RWPE2 (cell line): ENCODE data around the gene KIF1A.

Experiments used
- ATAC-seq: fragments of 200-7000 bp; cut with Tn5 transposase; 3 replicates; pipeline ENCODE4 v1.9.1; 2021; ENCODE audit warnings: low read depth
- DNase-seq: peaks from one replicate; pipeline ENCODE4 v3.0.0-alpha.2; 2020; ENCODE audit warnings: low spot score
- H3K27ac ChIP-seq: fragments of 450-650 bp; 2 replicates; pipeline ENCODE4 v1.5.1; 2017; ENCODE audit warnings: mild to moderate bottlenecking; ENCODE audit not compliant: poor library complexity, severe bottlenecking
- H3K27me3 ChIP-seq: fragments of 250-450 bp; sonication (Bioruptor Pico); 2 replicates; pipeline ENCODE4 v1.5.1; 2021; ENCODE audit warnings: mild to moderate bottlenecking, moderate library complexity; ENCODE audit not compliant: insufficient read depth, poor library complexity, severe bottlenecking
- H3K36me3 ChIP-seq: fragments of 250-450 bp; sonication (Bioruptor Pico); 2 replicates; pipeline ENCODE4 v1.5.1; 2020; ENCODE audit warnings: low read depth, mild to moderate bottlenecking, moderate library complexity
- H3K4me1 ChIP-seq: fragments of 250-450 bp; sonication (Bioruptor Pico); 2 replicates; pipeline ENCODE4 v1.5.1; 2021; ENCODE audit warnings: mild to moderate bottlenecking, moderate library complexity; ENCODE audit not compliant: insufficient read depth, poor library complexity, severe bottlenecking
- H3K4me3 ChIP-seq: fragments of 250-450 bp; sonication (Bioruptor Pico); 2 replicates; pipeline ENCODE4 v1.5.1; 2021; ENCODE audit warnings: mild to moderate bottlenecking, moderate library complexity; ENCODE audit not compliant: severe bottlenecking
- H3K9me3 ChIP-seq: fragments of 250-450 bp; sonication (Bioruptor Pico); 2 replicates; pipeline ENCODE4 v1.5.1; 2021; ENCODE audit warnings: mild to moderate bottlenecking, moderate library complexity; ENCODE audit not compliant: severe bottlenecking
- TF ChIP-seq, protein P1 (sequence below): fragments of 450-650 bp; IDR thresholded peaks from one replicate; pipeline ENCODE4 v1.5.1; 2017; ENCODE audit warnings: mild to moderate bottlenecking, moderate library complexity; ENCODE audit not compliant: poor library complexity, severe bottlenecking

Gene KIF1A

DNA sequence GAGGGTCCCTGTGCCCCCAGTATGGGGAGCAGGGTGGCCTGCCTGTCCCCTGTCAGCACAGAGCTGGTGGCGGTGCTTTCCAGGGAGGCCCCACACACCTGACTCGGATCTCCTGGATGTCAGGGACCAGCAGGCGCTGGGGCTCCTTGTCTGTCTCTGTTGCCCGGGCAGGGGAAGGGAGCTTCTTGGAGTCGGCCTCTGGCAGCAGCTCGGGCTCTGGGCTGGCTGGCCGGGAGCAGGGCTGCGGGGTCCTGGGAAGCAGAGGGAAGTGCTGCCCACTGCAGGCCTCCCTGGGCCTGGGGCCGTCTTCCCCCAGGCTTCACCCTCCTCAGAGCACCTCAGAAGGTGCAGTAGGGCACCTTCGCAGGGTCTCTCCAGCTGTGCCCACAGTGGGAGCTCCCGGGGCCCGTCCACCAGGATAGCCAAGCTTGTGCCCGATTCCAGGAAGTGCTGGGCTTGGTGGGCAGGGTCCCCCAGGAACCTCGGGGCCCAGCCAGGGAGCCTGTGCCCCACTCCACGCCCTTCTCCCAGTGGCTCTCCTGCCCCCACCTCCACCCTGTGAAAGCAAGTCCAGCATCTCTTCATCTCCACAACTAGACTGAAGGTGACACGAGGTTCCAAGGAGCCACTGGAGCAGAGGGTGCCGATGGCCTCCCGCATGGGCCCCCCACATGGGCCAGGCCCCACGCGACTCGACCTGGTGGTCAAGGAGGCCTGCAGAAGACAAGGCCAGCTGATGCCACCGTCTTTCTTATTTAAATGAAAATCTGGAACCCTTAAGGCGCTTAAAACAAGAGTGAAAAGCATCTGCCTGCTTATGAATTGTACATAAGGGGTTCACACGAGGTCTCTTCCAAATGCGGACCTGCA, 100.1 kb downstream of the KIF1A start:
- TF ChIP-seq, protein P1, sequence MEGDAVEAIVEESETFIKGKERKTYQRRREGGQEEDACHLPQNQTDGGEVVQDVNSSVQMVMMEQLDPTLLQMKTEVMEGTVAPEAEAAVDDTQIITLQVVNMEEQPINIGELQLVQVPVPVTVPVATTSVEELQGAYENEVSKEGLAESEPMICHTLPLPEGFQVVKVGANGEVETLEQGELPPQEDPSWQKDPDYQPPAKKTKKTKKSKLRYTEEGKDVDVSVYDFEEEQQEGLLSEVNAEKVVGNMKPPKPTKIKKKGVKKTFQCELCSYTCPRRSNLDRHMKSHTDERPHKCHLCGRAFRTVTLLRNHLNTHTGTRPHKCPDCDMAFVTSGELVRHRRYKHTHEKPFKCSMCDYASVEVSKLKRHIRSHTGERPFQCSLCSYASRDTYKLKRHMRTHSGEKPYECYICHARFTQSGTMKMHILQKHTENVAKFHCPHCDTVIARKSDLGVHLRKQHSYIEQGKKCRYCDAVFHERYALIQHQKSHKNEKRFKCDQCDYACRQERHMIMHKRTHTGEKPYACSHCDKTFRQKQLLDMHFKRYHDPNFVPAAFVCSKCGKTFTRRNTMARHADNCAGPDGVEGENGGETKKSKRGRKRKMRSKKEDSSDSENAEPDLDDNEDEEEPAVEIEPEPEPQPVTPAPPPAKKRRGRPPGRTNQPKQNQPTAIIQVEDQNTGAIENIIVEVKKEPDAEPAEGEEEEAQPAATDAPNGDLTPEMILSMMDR, result no peak
- H3K4me3 ChIP-seq, result no peak overlapping the region
- no peaks in the 10 kb centered on the region for H3K36me3 ChIP-seq
- H3K27ac ChIP-seq, result no peak overlapping the region
- DNase-seq (no peak), ATAC-seq (no peak)
- no peaks in the 10 kb centered on the region for H3K4me1 ChIP-seq
- H3K27me3 ChIP-seq, result no peaks in the 10 kb centered on the region
- no peaks in the 10 kb centered on the region for H3K9me3 ChIP-seq

DNA sequence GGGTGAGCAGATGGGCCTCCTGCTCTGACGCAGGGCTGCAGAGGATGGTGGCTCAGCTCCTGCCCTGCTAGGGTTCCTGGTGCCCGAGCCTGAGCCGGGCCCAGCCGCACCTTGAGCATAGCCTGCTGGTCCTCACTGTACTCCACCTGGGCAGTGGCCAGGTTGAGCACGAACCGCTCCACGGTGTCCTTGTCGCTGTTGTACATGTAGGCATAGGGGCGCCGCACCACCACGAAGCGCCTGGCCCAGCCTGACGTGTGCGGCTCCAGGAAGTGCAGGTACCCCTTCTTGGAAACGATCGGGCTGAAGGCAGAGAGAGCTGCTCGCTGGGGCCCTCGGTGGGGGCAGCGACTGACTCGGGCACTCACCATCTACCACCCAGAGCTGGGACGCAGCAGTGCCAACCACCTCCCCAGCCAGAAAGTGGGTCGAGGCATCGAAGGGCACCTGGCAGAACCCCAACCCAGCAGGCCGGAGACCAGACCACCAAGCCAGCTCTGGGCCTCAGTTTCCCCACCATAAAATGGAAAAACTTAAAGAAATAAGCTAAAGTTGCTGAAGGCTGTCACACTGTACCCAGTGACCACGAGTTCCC, 101.0 kb downstream of the KIF1A start:
- Histone ChIP-seq H3K27me3 (no peaks in the 10 kb centered on the region), H3K27ac (no peak overlapping the region), H3K36me3 (no peaks in the 10 kb centered on the region), H3K4me3 (no peak overlapping the region), H3K9me3 (no peaks in the 10 kb centered on the region), H3K4me1 (no peaks in the 10 kb centered on the region)
- ATAC-seq, result no peak
- DNase-seq, result no peak
- TF ChIP-seq, protein P1, result no peak

DNA sequence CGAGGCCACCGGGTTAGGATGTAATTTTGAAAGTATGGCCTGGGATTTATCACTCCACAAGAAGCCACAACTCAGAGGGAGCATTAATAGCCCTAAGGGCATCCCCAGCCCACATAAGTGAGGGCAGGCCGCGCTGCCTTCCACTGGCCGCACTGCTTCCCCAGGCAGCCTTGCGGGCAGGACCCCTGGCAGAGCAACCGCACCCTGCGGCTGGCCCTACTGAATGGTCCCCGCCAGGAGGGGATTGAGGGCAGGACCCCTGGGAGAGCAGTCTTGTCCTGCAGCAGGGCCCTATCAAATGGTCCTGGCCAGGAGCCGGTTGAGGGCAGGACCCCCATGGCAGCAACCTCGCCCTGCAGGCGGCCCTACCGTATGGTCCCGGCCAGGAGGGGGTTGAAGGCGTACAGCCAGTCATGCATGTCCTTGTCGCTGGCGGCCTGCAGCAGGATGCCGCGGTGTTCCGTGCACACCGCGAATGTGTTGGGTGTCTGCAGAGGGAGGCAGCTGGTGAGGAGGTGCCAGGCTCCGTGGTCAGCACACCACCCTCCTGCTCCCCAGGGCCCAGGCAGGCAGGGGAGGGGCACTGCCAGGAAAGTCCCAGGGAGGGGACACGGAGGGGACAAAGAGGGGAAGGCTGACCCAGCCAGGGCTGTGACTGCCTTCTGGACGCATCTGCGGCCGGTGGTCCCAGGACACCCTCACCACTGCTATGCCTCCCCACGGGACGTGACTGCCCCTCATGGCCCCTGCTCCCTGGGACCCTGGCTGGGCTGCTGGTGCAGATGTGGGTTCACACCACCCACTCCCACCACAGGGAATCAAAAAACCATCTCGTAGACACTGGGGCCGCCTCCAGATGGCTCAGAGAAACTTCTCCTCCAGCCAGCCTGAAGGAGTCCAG, 102.1 kb downstream of the KIF1A start:
- no peaks in the 10 kb centered on the region for H3K27me3 ChIP-seq
- ATAC-seq (no peak), DNase-seq (no peak)
- TF ChIP-seq, protein P1, result no peak
- H3K4me3 ChIP-seq, result no peak overlapping the region
- H3K27ac ChIP-seq, result no peak overlapping the region
- H3K36me3 ChIP-seq, result no peaks in the 10 kb centered on the region
- no peaks in the 10 kb centered on the region for H3K9me3 ChIP-seq
- no peaks in the 10 kb centered on the region for H3K4me1 ChIP-seq

DNA sequence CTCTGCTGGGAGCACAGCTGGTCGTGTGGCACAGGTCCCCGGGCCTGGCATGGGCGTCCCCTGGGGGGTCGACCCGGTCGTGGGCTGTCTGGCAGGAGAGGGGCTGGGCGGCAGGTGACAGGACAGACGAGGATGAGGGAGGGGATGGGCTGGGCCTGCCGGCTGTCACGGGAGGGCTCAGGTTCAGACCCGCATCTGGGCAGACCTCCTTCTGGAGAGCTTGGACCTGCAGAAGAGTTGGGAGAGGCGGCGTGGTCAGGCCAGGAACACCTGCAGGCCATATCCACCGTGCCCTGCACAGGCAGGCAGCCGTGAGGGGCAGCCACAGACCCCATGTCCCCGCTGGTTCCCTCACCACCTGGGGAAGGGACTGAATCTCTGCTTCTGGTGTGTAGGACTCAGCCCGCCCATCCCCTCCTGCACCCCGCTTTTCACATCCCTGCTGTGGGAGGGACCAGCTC, 102.8 kb downstream of the KIF1A start:
- Histone ChIP-seq H3K4me3 (no peak overlapping the region), H3K36me3 (no peaks in the 10 kb centered on the region), H3K9me3 (no peaks in the 10 kb centered on the region), H3K4me1 (no peaks in the 10 kb centered on the region), H3K27me3 (no peaks in the 10 kb centered on the region), H3K27ac (no peak overlapping the region)
- TF ChIP-seq, protein P1, result no peak
- no peak for DNase-seq
- no peak for ATAC-seq
